ENCODE data around the gene RRN3.
"Not testable (repeated sequence)": the region's sequence is repeated elsewhere in the genome, so short reads cannot be mapped to it uniquely, and the experiment has no call there.

The RRN3 gene

DNA sequence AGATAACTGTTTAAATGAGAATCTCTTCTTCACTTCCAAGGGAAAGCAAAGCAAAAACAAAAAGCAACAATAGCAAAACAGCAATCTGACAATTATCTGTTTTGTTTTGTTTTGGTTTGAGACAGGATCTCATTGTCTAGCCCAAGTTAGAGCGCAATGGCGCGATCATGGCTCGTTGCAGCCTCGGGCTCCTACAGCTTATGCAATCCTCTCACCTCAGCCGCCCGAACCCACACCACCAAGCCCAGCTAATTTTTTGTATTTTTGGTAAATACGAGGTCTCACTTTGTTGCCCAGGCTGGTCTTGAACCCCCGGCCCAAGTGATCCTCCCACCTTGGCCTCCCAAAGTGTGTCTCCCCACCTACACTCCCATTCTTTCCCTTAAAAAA lies 2.5 kb upstream of the RRN3 start:
- not testable (repeated sequence) for DNase-seq

DNA sequence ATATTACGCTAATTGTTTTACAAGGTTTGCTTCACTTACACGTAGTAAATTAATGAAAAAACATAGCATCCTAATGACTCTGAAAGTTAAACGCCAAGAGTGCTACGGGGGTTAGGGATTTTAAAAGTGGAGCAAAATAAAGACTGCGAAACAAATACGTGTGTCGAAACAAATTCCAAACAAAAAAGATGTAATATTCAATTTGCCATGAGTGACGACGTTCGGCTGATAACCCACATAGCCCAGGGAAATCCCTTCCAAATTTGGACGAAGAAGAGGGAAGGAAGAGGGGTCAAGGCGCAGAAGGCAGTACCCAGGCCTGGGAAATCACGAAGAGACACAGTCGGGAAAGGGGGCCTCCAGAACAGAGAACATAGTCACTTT lies 509 bp downstream of the RRN3 start:
- not testable (repeated sequence) for DNase-seq

DNA sequence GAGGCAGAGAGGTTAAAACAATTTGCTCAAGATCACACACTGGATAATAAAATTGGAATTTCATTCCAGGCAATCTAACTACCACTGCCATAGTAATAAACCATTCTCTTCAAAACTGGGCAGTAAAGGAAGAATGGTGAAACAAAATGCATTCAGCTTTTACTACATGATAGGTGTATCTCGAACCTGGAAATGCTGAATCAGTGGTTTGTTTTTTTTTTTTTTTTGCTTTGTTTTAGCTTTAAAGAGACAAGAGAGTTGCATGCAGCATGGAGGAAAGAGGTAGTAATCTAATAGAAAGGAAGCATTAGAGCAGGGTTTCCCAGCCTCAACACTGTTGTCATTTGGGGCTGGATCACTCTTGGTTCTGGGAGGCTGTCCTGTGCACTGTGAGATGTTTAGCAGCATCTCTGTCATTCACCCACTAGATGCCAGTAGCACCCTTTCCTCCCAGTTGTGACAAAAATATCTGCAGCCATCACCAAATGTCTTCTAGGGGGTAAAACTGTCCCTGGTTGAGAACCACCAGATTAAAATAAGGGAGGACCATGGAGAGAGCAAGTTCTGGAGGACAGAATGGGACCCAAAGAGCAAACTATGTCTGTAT lies 3.3 kb downstream of the RRN3 start:
- DNase-seq: not testable (repeated sequence)

DNA sequence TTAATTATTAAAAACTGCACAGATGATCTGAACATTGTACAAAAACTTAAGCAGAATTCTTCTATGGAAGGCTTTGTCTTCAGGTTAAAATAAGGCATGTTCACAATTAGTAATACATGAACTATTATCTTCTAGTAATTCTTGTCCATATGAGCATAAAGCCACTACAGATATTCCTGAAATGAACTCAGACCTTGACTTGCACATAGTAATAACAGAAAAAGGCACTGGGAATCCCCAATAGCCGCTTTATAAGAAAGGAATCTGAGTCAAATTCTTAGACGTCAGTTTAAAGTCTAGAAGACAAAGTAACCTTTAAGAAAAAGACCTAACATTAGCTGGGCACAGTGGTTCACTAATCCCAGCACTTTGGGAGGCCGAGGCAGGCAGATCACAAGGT lies 11.3 kb downstream of the RRN3 start:
- not testable (repeated sequence) for DNase-seq

DNA sequence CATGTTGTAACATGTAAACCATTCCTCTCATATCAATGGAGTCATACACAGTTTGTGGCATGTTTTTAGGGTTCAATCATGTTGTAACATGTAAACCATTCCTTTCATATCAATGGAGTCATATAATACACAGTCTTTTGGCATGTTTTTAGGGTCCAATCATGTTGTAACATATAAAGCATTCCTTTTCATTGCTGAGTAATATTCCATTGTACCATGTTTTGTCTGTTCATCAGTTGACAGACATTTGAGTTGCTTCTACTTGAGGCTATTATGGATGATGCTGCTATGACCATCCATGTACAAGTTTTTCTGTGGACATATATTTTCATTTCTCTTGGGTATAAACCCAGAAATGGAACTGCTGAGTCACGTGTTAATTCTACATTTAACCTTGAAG lies 13.2 kb downstream of the RRN3 start:
- DNase-seq: not testable (repeated sequence)

DNA sequence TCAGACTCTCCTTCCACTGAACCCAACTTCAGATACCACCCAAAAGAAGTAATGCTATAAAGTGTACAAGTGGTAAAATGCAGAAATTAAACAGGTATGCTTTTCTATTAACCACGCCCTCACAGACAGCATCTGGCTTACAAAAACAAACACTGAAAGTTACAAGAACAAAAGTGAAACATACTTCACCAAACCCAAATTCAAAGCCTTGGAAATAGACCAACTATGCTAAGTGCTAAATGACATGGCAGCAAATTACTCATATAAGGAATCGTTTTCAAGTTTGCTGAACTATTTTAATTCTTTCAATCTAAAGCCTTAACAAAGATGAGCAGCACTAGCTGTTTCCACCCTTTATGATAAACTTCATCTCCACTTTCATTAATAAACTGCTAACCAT lies 17.9 kb downstream of the RRN3 start:
- not testable (repeated sequence) for DNase-seq

DNA sequence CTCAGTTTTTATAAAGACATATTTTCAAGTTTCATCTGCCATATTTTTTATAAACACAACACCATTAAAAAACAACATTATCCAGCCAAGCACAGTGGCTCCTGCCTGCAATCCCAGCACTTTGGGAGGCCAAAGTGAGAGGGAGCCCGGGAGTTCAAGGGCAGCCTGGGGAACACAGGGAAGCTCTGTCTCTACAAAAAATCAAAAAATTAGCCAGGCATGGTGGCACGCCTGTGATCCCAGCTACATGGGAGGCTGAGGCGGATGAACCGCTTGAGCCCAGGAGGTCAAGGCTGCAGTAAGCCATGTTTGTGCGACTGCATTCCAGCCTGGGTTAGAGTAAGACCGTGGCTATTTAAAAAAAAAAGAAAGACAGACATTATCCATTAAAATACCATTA lies 21.0 kb downstream of the RRN3 start:
- no peak for DNase-seq

DNA sequence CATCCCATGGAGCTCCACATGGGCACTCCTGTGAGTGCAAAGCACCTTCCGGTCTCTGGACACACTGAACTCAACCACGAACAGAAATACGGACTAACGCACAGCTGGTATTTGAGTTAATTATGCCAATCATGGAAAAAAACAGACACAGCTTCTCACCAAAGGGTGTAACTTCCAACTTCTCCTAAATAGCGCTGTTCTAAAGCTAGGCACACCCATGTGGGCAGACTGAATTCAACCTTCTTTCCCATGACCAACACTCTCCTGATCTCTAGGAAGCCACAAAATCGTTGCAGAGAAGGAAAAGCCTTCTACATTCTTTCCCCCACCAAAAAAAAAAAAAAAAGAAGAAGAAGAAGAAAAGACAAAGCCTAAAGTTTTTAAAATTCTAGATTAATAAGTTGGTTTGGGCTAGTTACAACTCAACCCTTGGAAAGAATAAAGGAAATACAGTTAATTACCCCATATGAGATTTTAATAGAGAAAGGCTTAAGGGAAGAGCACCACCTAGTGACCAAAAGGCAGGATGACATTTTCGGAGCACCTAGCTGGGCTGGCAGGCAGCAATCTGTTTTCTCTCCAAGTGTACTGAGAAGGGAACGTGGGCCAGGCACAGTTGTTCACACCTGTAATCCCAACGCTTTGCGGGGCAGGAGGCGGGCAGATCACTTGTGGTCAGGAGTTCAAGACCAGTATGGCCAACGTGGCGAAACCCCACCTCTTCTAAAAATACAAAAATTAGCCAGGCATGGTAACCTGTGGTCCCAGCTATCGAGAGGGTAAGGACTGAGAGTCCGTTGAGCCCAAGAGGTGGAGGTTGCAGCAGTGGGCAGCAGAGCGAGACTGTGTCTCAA lies 21.9 kb downstream of the RRN3 start:
- not testable (repeated sequence) for DNase-seq

DNA sequence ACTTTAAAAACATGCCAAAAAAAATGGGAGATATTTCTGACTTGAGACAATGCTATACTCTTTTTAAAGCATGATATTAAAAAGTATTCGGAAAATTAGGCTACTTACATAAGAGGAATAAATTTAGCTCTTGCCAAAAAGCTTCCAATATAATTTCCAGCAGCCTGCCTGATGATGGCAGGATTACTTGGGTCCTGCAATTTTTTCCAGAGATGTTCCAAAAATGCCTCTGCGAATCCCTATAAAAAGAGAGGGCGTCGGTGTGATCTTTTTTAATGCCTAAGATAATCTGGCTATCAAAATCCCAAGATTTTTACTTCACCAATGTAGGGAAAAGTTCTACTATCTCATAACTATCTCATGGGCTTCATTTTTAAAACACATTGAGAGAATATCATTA lies 23.1 kb downstream of the RRN3 start:
- DNase-seq: not testable (repeated sequence)

DNA sequence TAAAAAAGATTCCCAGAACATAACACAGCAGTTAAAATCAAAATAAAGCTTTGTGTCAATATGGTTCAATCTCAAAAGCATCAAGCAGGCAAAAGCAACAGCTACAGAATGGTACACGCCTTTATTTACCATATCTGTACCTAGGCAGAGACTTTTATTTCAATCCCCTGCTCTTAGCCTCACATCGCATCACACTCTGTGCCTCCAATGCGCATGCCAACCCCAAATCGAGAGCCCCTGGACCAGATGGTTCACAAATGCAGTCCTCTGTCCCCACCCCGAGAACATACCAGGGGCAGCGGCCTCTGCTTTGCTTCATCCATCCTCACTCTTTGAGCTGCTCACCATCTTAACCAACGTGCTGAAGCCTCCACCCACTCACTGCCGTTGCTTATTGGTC lies 27.4 kb downstream of the RRN3 start:
- DNase-seq: not testable (repeated sequence)

DNA sequence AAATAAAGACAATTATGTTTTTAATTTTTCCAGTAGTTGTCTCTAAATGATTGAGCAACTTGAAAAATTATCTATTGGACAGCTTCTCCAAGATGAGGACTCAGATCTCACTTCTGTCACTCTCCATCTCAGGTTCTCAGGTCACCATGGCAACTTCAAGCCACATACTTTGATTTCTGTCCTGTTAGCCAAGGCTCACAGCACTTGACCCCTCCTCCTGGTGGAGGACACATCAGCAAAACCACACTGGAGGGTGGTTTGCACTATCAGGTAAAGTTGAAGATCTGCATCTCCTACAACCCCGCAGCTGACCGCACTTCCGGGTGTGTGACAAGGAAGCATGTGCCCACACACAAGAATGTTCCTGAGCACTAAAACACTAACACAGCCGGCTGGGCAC lies 28.1 kb downstream of the RRN3 start:
- DNase-seq: not testable (repeated sequence)

DNA sequence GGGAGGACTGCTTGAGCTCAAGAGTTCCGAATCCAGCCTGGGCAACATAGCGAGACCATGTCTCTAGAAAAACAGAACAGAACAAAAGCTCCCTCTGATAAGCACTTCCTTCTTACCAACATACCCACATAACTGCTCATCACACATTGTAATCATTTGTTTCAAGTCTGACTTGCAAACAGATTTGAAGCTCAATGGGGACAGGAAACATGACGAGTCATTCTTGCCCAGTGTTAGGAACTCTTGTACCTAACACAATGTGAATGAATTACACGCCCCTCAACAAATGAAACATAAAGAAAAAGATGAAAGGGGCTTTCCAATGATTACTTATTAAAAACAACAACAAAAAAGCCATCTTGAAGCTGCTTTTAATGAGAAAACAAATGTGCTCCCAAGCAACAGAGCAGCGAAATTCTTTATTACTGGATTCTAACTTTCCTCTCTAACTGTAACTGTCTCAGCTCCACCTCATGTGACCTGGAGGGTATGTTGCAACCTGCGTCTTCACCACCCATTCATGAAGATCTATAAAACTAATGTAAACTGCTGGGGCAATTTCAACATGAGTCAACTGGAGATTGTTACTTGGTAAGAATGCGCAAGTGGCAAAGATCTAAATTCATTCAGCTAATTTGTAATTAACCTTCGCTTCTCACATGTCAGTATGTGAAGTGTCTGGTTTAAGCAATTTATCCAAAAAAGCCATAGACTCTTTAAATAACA lies 31.8 kb downstream of the RRN3 start:
- not testable (repeated sequence) for DNase-seq

DNA sequence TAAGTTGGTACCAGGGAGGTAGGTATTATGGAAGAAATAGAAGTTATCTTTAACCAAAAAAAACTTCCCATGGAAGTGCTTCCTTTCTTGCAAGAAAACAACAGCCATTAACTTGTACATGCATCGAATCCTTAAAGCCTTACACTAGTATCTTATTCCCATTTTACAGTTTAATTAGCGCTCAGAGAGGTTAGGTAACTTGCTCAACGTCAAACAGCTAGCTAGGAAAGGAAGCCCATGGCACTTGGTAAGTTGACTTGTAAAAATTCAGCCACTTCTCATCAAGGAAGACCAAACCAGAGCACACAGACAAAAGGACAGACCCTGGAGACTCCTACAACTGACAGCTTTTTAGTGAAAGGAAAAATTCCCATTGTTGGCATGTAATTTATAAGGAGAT lies 34.7 kb downstream of the RRN3 start:
- no peak for DNase-seq

DNA sequence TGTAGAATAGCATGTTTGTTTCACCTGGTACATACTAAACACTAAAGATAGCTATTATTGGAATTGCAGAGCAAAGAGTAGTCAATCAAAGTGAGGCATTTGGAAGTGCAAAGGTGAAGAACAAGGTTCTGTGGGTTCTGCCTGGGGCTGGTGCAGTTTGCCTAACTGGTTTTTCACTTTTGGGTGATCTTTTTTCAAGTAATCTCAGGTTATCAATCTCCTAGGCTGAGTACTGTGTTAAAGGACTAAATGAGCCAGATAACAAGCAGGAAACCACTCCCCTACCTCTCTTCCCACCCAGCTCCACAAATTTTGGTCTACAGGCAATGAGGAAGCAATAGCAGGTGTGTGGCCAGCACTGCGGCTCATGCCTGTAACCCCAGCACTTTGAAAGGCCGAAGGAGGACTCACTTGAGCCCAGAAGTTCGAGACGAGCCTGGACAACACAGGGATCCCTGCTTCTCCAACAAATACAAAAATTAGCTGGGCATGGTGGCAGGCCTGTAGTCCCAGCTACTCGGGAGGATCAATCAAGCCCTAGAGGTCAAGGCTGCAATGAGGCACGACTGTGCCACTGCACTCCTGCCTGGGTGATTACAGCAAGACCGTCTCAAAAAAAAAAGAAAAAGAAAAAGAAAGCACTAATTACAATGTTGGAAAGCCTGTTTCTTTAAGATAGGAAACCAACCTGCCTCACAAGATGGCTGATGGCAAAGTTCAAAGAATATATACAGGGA lies 36.2 kb downstream of the RRN3 start:
- no peak for DNase-seq

DNA sequence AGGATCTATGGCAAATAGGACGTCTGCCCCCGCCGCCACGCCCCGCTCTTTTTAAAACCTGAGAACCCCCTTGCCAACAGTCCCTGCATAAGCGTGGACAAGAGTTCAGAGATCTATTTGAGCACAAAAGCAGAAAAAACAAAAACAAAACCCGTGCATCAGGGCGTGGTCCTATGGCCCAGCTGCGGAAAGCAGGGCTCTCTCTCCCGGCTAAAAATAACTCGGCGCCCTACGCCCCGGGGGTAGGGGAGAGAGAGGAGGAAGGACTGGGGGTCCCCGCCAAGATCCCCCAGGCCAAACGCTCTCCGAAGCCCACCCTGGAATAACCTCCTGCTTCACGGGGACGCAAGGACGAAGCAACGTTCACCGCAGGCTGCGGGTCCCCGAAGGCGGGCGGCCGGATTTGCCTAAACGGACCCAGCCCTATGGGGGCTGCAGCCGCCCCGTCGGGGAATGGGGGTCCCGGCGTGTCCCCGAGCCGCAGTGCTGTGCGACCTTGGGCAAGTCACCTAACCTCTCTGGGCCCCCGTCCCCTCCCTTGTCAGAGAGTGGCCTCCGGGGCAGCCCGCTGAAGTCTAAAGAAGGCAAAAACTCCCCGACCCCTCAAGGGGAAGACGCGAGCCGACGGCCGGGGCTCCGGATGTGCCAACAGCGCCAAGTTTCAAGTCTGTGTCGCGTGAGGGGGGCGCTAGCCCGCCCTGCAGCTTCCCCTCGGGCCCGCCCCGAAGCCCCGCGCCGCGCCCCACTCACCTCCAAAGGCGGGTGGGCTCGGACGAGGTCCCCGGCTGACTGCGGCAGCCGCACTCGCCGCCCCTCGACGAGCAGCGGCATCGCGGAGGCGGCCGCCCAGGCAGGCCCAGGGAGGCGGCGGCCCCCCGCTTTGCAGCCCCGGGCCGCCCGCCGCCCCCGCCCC lies 38.7 kb downstream of the RRN3 start:
- DNase-seq: no peak

DNA sequence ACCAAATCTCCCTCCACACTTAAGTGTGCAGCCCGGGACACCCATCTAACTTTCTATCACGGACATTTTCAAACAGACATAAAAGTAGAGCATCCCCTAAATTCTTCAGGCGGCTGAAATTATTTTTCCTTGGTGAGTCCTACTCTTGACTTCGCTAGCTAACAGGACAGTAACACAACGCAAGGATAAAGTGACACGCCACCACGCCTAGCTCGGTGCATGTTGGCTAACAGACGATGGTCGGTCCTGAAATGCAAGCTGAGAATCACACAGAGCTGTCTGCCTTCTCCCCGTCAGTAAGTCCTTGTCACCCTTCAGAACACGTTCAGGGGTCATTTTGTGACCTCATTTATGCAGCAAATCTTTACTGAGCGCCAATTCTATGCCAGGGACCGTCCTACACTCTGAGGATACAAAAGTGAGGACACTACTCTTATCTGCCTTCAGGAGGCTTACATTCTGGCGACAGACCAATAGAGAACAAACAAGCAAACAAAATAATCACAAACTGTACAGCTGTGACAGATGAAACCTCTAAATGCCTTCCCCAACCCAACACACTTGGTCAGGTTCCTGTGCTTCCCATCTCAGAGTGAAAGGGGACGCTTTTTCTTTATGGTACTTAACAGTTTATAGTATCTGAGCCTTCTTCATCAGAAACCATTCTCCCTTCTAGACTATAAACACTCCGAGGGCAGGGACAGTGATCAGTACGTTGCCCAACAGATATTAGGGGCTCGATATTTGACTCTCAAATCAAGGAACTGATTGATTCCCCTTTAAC lies 39.5 kb downstream of the RRN3 start:
- DNase-seq: no peak

DNA sequence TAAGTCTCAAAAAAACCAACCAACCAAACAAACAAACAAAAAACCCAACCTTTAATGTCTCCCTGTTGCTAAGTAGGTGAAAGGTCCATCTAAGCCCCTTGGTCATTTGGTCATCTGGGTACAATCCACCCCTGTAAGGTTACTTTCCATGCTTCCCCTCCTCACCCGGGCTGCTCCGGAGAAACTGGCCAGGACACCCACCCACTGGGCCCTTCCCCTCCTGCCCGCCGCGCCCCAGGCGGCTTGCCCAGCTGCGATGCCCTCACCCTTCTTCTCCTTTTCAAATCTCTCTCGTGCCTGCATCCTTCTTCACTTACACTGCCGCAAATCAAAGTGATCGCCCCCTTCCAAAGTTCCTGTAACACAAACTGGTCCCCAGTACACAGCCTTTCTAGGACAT lies 40.2 kb downstream of the RRN3 start:
- no peak for DNase-seq

DNA sequence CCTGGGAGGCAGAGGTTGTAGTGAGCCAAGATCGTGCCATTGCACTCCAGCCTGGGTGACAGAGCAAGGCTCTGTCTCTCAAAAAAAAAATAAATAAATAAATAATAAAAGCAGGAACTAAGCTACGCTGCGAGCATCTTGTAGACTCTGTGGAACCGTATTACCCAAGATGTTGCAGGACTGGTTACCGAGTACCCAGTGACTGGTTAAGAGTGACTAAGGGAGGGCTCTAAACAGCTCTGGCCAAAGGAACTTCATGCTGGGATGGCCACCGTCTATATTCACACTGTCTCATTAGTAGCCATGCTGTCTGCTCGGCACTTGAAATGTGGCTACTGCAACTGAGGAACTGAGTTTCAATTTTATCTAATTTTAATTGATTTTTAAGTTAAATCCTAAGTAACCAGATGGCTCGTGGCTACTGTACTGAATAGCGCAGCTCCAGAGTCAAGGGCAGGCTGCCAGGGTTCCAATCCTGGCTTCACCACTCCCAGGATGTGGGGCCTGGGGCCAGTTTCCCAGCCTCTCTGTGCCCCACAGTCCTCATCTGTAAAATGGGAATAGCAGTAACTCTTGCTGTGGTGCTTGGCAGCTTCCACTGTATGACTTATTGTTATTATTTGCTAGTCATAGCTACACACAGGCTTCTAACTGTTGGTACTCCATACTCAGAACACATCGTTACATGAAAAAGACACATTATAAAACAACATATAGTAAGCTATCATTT lies 41.2 kb downstream of the RRN3 start:
- DNase-seq: no peak

DNA sequence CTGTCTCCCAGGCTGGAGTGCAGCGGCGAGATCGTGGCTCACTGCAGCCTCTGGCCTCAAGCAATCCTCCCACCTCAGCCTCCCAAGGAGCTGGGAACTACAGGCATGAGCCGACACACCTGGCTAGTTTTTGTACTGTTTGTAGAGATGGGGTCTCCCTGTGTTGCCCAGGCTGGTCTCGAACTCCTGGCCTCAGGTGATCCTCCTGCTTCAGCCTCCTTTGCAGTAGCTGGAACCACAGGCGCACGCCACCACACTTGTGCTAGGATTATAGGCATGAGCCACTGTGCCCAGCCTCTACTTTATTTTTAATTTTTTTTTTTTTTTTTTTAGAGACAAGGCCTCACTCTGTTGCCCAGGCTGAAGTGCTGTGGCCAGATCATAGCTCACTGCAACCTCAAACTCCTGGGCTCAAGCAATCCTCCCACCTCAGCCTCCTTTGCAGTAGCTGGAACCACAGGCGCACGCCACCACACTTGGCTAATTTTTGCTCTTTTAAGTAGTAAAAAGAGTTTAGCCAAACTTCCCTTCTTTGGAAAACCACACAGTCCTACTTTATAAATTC lies 42.6 kb downstream of the RRN3 start:
- no peak for DNase-seq

DNA sequence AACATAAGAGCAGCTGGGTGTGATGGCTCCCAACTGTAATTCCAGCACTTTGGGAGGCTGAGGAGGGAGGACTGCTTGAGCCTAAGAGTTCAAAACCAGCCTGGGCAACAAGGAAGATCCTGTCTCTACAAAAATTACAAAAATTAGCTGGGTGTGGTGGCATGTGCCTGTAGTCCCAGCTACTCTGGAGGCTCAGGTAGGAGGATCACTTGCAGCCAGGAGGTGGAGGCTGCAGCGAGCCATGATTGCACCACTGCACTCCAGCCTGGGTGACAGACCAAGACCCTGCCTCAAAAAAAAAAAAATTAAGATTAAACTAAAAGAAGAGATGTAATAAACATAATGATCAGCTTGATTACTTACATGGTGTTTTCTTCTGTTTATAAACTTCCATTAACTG lies 43.6 kb downstream of the RRN3 start:
- DNase-seq: not testable (repeated sequence)
